ENCODE measurements around the gene MRGPRD.

The MRGPRD gene

GRCh38 chr11:68979931-68980775 lies 633 bp downstream of the MRGPRD start:
- Histone ChIP-seq H3K9ac (ENCODE audit: insufficient read length, low read depth) (no peak overlapping the region), H3K9me3 (ENCODE audit: insufficient read depth, low read length) (no peaks in the 10 kb centered on the region), H3K27me3 (ENCODE audit: insufficient read depth, insufficient read length) (no peaks in the 10 kb centered on the region), H3K36me3 (ENCODE audit: insufficient read depth, insufficient read length, low read length) (no peaks in the 10 kb centered on the region), H3K4me3 (ENCODE audit: insufficient read length, low read depth) (no peak overlapping the region), H3K4me1 (ENCODE audit: insufficient read depth, insufficient read length) (peaks cover 5% of the 10 kb centered on the region)
- DNase-seq (ENCODE audit: low read depth, low spot score), result no peak
- TF ChIP-seq SUZ12 (IDR thresholded peaks at IDR 0.05; ENCODE audit: extremely low read depth, insufficient read depth, insufficient read length), result no peak
- no peak for TF ChIP-seq YY1 (IDR thresholded peaks at IDR 0.05; ENCODE audit: insufficient read depth, insufficient read length)
- no peak for TF ChIP-seq ZNF274 (IDR thresholded peaks at IDR 0.05; ENCODE audit: low read depth, low read length)

- H3K36me3 ChIP-seq (ENCODE audit: insufficient read depth, insufficient read length, low read length), result no peaks in the 10 kb centered on the region
- TF ChIP-seq ZNF274 (IDR thresholded peaks at IDR 0.05; ENCODE audit: low read depth, low read length), result no peak
Measured at GRCh38 chr11:68978931-68979594, 1.7 kb downstream of the MRGPRD start.

GRCh38 chr11:68978626-68978930 lies 2.2 kb downstream of the MRGPRD start:
- Histone ChIP-seq H3K4me3 (ENCODE audit: insufficient read length, low read depth) (no peak overlapping the region), H3K27me3 (ENCODE audit: insufficient read depth, insufficient read length) (no peaks in the 10 kb centered on the region), H3K36me3 (ENCODE audit: insufficient read depth, insufficient read length, low read length) (no peaks in the 10 kb centered on the region), H3K4me1 (ENCODE audit: insufficient read depth, insufficient read length) (peaks cover 5% of the 10 kb centered on the region), H3K9ac (ENCODE audit: insufficient read length, low read depth) (no peak overlapping the region), H3K9me3 (ENCODE audit: insufficient read depth, low read length) (peaks cover 10% of the 10 kb centered on the region; the same call in 1 of the 2 replicates)
- TF ChIP-seq YY1 (IDR thresholded peaks at IDR 0.05; ENCODE audit: insufficient read depth, insufficient read length) (no peak), SUZ12 (IDR thresholded peaks at IDR 0.05; ENCODE audit: extremely low read depth, insufficient read depth, insufficient read length) (no peak), ZNF274 (IDR thresholded peaks at IDR 0.05; ENCODE audit: low read depth, low read length) (no peak)
- no peak for DNase-seq (ENCODE audit: low read depth, low spot score)

More at GRCh38 chr11:68978931-68979594, 1.7 kb downstream of the MRGPRD start:
- Histone ChIP-seq H3K27me3 (ENCODE audit: insufficient read depth, insufficient read length) (no peaks in the 10 kb centered on the region), H3K4me3 (ENCODE audit: insufficient read length, low read depth) (no peak overlapping the region), H3K4me1 (ENCODE audit: insufficient read depth, insufficient read length) (peaks cover 5% of the 10 kb centered on the region), H3K9me3 (ENCODE audit: insufficient read depth, low read length) (peaks cover 10% of the 10 kb centered on the region; the same call in 1 of the 2 replicates), H3K9ac (ENCODE audit: insufficient read length, low read depth) (no peak overlapping the region)
- DNase-seq (ENCODE audit: low read depth, low spot score), result no peak

- TF ChIP-seq YY1 (IDR thresholded peaks at IDR 0.05; ENCODE audit: insufficient read depth, insufficient read length) (no peak), SUZ12 (IDR thresholded peaks at IDR 0.05; ENCODE audit: extremely low read depth, insufficient read depth, insufficient read length) (no peak), ZNF274 (IDR thresholded peaks at IDR 0.05; ENCODE audit: low read depth, low read length) (no peak)
Measured at GRCh38 chr11:68977781-68978625, 2.8 kb downstream of the MRGPRD start.

GRCh38 chr11:68976563-68976962 lies 4.2 kb downstream of the MRGPRD start:
- peaks cover 10% of the 10 kb centered on the region; the same call in 1 of the 2 replicates for H3K9me3 ChIP-seq (ENCODE audit: insufficient read depth, low read length)
- H3K4me1 ChIP-seq (ENCODE audit: insufficient read depth, insufficient read length), result peaks cover 5% of the 10 kb centered on the region
- TF ChIP-seq SUZ12 (IDR thresholded peaks at IDR 0.05; ENCODE audit: extremely low read depth, insufficient read depth, insufficient read length) (no peak), YY1 (IDR thresholded peaks at IDR 0.05; ENCODE audit: insufficient read depth, insufficient read length) (no peak), ZNF274 (IDR thresholded peaks at IDR 0.05; ENCODE audit: low read depth, low read length) (no peak)
- no peaks in the 10 kb centered on the region for H3K36me3 ChIP-seq (ENCODE audit: insufficient read depth, insufficient read length, low read length)
- no peaks in the 10 kb centered on the region for H3K27me3 ChIP-seq (ENCODE audit: insufficient read depth, insufficient read length)
- DNase-seq (ENCODE audit: low read depth, low spot score), result no peak
- no peak overlapping the region for H3K4me3 ChIP-seq (ENCODE audit: insufficient read length, low read depth)
- H3K9ac ChIP-seq (ENCODE audit: insufficient read length, low read depth), result no peak overlapping the region

More at GRCh38 chr11:68977781-68978625, 2.8 kb downstream of the MRGPRD start:
- Histone ChIP-seq H3K36me3 (ENCODE audit: insufficient read depth, insufficient read length, low read length) (no peaks in the 10 kb centered on the region), H3K27me3 (ENCODE audit: insufficient read depth, insufficient read length) (no peaks in the 10 kb centered on the region), H3K9ac (ENCODE audit: insufficient read length, low read depth) (no peak overlapping the region), H3K4me1 (ENCODE audit: insufficient read depth, insufficient read length) (peaks cover 5% of the 10 kb centered on the region), H3K4me3 (ENCODE audit: insufficient read length, low read depth) (no peak overlapping the region), H3K9me3 (ENCODE audit: insufficient read depth, low read length) (peaks cover 10% of the 10 kb centered on the region; the same call in 1 of the 2 replicates)
- DNase-seq (ENCODE audit: low read depth, low spot score), result no peak

GRCh38 chr11:68976095-68976494 lies 4.7 kb downstream of the MRGPRD start:
- TF ChIP-seq YY1 (IDR thresholded peaks at IDR 0.05; ENCODE audit: insufficient read depth, insufficient read length) (no peak), SUZ12 (IDR thresholded peaks at IDR 0.05; ENCODE audit: extremely low read depth, insufficient read depth, insufficient read length) (no peak), ZNF274 (IDR thresholded peaks at IDR 0.05; ENCODE audit: low read depth, low read length) (no peak)
- DNase-seq (ENCODE audit: low read depth, low spot score), result no peak
- H3K4me1 ChIP-seq (ENCODE audit: insufficient read depth, insufficient read length), result peaks cover 5% of the 10 kb centered on the region

More at GRCh38 chr11:68976095-68976494, 4.7 kb downstream of the MRGPRD start:
- no peak overlapping the region for H3K9ac ChIP-seq (ENCODE audit: insufficient read length, low read depth)
- H3K9me3 ChIP-seq (ENCODE audit: insufficient read depth, low read length), result peaks cover 10% of the 10 kb centered on the region; the same call in 1 of the 2 replicates
- H3K4me3 ChIP-seq (ENCODE audit: insufficient read length, low read depth), result no peak overlapping the region
- H3K36me3 ChIP-seq (ENCODE audit: insufficient read depth, insufficient read length, low read length), result no peaks in the 10 kb centered on the region
- no peaks in the 10 kb centered on the region for H3K27me3 ChIP-seq (ENCODE audit: insufficient read depth, insufficient read length)
